ENCODE measurements around the gene RSBN1L.
"Not testable (repeated sequence)": the region's sequence is repeated elsewhere in the genome, so short reads cannot be mapped to it uniquely, and the experiment has no call there.

Gene RSBN1L

DNA sequence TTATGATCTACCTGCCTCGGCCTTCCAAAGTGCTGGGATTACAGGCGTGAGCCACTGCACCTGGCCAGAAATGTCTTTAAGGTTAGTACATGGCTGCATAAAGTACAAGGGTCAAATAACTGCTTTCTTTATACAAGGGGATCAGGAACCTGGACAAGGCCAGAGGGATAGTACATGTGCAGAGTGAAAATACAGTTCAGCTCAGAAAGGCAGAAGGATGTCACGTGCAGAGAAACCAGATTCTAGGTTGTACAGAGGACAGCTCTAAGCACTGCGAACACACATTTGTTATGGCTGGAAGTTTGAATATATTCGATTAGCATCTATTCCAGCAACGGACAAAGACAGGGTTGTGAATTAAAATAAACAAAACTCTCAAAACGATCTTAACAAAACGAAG, 6.0 kb upstream of the RSBN1L start:
- no peak for DNase-seq

DNA sequence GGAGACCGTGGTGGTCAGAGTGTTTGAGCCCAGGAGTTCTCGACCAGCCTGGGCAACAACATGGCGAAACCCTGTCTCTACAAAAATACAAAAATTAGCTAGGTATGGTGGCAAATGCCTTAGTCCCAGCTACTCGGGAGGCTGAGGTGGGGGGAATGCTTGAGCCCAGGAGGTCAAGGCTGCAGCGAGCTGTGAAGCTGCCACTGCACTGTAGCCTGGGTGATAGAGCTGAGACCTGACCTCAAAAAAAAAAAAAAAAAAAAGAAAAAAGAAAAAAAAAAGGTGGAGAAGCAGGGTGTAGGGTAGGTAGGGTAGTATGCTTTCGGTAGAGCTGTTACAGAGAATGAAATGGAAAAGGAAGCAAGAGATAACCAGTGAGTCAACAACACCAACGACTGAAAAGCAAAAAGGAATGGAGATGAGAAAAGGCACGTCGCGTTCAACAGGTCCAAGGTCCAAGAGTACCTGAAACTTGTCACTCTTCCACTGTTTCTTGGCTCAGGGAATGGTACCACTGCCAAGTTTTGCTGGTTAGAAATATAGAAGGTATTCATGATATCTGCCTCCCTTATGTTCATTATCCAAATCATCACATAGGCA, 4.3 kb upstream of the RSBN1L start:
- no peak for DNase-seq

DNA sequence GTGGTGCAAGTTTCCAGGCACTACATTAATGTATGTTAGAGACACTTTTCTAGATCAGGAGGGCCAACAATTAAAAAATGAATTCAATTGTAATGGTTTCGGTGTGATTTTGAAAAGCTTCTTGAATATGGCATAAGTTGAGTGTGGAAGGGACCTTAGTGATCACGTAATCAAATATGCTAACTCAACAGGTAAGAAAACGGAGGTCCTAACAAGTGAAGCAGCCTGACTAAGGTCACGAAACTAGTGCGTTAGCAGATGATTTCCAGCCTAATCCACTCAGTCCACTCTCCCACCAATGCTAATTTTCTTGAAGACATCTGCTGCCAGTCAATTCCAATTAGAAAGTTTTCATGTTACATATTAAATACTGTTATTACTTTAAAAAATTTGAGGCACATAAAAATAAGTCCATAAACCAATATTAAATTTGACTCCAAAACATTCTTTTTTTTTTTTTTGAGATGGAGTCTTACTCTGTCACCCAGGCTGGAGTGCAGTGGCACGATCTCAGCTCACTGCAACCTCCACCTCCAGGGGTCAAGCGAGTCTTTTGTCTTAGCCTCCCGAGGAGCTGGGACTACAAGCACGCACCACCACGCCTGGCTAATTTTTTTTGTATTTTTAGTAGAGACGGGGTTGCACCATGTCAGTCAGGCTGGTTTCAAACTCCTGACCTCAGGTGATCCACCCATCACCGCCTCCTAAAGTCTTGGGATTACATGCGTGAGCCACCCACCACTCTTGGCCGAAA, 2.3 kb upstream of the RSBN1L start:
- no peak for DNase-seq

DNA sequence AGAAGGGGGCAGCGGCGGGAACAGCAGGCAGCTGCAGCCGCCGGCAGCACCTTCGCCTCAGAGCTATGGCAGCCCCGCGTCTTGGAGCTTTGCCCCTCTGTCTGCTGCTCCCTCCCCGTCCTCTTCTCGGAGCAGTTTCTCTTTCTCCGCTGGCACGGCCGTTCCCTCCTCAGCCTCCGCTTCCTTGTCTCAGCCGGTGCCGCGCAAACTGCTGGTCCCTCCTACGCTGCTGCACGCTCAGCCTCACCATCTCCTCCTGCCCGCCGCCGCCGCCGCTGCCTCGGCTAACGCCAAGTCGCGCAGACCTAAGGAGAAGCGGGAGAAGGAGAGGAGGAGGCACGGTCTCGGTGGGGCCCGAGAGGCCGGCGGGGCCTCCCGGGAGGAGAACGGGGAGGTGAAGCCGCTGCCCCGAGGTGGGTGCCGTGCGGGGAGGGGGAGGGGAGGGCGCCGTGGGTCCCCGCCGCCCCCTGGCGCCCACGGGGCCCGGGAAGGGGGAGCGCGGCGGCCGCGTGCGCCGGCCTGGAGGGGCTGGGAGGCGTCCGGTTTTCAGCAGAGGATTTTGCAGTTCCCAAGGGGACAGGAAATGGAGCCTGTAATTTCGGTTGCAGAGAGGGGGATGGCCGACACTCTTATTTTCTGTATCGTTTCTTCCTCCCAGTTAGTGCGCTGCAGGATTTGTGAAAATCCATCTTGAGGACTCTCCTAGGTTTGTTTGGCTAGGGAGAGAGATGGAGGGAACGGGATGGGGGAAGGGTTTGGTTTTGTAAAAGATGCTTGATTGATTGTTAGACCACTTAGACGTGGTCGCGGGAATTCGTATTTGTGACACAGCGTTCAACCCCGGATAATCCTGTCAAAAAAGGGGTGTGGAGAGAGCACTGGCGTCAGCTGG, 630 bp downstream of the RSBN1L start:
- peak; percentile 68 for DNase-seq

DNA sequence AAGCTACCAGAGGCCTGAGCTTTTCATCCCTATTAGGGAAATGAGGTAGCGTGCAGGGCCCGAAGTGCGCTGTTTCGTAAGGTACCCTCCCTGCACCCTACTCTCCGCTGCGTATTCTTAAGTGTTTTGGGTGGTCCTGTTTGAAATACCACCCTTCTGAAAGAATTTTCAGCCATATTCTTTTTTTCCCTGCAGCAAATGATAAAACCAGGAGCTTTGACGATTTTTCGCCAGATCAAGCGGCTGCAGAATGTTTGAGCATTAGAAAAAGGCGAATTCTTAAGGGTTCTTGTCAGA, 1.2 kb downstream of the RSBN1L start:
- no peak for DNase-seq

DNA sequence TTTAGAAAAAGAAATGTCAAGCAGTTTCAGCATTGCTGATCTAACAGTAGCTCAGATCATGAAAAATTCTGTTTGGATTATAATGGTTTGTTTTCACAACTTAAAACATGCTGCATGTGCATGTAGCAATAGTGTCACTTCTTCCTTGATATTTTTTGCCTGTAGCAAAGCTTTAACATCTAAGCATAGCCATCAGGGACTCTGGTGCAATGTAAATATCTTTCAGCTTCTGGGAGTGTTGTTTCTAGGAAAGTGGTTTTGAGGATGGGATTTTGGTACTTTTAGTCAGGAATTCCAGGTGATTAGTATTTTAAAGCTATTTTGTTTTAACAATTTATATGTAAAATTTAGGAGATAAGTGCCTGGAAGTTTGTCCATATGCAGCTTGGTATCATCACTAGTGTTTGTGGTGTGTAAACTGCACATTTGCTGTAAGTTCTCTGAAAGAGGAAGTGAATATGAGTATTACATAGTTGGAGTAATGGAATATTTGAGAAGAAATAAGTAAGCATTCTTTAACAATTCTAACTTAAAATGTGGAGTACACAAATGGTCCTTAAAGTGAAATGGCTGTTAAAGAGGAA, 1.9 kb downstream of the RSBN1L start:
- no peak for DNase-seq

DNA sequence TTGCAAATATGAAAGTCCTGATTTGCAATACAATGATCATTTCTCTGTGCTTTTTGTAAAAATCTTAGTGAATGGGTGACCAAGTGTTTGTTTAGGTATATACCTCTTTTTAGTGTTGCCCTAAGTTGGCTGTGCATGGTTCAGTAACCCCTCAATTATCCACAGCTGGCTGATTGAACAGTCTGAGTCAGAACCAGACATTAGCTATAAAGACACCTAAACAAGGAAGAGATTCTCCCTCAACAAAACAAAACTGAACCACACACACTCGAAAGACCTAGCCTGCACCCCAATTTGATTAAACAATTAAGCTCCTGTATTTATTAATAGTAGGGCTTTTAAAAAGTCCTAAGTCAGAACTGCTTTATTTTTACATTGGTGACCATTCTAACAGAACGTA, 2.8 kb downstream of the RSBN1L start:
- DNase-seq, result peak; percentile 29

DNA sequence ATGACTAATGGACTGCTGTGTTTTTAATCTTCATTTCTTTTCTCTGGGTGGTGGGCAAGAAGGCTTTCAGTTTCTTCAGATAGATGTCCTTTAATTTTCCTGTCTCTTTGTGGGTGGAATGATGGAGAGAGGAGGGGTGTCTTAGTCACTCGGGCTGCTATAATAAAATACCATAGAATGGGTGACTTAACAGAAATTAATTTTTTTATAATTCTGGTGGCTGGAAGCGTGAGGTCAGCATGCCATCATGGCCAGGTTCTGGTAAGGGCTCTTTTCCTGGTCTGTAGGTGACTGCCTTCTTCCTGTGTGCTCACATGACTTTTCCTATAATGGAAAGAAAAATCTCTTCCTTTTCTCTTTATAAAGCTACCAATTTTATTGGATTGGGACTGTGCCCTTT, 6.3 kb downstream of the RSBN1L start:
- no peak for DNase-seq

DNA sequence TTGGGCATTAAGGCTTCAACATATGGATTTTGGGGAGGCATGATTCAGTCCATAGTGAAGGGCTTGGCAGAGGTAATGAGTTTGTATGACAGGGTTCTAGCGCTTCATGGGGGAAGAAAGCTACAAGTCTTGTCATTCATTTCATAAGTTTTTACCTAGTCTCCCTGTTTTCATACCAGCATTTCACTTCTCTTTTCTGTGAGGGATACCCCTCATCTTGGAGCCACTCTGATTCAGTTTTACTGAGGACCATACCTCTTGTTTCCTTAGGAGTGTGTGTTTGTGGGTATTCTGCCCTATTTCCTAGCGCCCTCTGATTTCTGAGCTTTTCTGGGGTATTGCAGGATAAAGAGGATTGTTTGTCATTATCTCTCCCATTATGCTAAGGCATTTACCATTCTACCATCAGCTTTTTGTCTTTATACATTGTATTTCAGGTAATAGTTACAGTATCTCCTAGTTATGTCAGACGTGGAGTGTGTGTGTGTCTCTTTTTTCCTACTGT, 6.8 kb downstream of the RSBN1L start:
- no peak for DNase-seq

DNA sequence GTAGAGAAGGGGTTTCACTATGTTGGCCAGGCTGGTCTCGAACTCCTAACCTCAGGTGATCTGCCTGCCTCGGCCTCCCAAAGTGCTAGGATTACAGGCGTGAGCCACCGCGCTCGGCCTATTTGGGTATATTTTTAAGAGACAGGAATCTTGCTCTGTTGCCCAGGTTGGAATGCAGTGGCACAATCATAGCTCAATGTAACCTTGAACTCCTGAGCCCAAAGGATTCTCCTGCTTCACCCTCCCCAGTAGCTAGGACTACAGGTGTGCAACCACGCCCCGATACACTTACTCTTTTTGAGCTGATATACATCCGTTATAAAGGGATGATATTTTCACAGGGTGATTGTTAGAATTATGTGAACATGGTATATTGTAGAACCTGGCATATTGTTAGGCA, 7.4 kb downstream of the RSBN1L start:
- not testable (repeated sequence) for DNase-seq

DNA sequence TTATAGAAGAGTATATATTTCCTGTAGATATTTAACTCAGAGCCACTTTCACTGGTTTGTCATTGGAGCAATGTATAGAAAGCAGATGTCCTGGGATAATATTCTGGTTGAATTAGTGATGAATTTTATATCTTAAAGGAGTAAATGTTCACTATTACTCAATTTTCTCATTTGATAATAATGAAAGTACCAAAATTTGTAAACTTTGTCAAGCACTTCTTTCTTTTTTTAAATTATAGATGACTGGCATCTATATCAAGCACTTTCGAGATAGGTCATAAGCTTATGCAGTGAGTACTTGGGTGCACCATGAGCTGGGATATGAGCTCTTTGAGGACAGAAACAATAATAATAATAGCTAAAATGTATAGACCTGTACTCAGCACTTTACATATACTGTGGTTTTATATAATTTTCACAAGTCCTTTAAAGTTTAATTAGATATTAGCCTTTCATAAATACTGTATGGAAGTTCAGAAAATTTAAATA, 11.3 kb downstream of the RSBN1L start:
- DNase-seq, result no peak

DNA sequence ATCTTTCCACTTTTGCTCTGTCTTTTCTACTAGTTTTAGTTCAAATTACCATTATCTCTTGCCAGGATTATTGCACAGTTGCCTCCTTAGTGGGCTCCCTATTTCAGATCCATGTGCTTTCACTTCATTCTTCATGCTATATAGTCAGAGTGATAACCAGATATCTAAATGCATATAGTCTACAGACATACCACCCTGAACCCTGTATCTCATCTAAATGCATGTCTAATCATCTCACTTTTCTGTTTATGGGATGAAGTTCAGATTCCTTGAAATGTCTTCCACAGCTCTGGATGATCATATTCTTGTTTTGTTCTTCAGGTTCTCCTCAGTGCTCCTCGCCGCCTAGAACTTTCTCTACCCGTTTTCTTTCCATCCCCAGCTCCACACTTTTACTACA, 13.8 kb downstream of the RSBN1L start:
- no peak for DNase-seq

DNA sequence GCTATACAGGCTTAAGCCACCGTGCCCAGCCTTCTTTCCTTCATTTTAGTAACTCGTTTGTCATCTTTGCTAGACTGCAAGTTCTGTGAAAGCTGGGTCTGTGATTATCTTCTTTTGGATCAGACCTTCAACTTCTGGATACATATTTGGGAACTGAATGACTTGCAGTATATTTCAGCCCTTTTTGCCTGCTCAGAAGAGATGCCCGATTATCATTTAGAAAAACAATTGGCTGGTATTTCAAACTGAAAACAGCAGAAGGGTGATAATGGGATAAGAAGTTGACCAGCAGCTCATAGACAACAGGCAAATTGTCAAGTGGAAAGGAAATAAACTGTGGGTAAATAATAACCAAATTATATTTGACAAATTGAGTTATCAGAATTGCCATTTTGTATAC, 14.6 kb downstream of the RSBN1L start:
- no peak for DNase-seq

DNA sequence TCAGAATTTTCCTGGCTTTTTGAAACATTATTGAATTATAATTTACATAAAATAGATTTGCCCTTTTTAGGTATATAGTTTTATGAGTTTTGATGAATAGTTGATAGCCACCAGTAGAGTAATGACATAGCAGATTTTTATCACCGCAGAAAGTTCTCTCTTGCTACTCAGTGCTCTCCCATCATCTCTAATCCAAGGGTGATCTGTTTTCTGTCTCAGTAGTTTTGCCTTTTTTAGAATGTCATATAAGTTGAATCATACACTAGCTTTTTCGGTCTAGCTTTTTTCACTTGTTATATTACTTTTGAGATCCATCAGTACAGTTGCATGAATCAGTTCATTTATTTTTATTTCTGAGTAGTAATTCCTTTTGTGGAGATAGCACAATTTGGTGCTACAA, 17.9 kb downstream of the RSBN1L start:
- DNase-seq, result no peak

DNA sequence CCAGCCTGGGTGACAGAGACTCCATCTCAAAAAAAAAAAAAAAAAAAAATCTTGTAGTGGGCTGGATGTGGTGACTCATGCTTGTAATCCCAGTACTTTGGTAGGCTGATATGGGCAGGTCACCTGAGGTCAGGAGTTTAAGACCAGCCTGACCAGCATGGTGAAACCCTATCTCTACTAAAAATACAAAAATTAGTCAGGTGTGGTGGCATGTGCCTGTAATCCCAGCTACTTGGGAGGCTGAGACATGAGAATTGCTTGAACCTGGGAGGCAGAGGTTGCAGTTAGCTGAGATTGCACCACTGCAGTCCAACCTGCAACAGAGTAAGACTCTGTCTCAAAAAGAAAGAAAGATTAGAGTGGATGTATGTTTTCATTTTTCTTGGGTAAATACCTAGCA, 18.7 kb downstream of the RSBN1L start:
- DNase-seq, result not testable (repeated sequence)

DNA sequence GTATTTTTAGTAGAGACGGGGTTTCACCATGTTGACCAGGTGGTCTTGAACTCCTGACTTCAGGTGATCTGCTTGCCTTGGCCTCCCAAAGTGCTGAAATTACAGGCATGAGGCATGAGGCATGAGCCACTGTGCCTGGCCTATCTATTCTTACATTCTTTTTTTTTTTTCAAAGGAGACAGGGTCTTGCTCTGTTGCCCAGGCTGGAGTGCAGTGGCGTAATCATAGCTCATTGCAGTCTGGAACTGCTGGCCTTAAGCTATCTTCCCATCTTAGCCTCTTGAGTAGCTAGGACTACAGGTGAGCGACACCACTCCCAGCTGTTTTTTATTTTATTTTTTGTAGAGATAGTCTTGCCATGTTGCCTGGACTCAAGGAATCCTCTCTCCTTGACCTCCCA, 20.5 kb downstream of the RSBN1L start:
- DNase-seq, result no peak

DNA sequence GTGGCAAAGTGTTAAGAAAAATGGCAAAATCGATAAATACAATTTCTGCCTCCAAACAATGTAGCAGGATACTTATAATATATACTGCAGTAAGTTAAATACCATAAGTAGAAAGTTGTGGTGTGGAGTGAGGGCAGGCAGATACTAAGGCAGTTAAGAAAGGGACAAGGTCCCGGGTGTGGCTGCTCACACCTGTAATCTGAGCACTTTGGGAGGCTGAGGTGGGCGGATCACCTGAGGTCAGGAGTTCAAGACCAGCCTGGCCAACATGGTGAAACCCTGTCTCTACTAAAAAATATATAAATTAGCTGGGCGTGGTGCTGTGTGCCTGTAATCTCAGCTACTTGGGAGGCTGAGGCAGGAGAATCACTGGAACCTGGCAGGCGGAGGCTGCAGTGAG, 21.3 kb downstream of the RSBN1L start:
- not testable (repeated sequence) for DNase-seq

DNA sequence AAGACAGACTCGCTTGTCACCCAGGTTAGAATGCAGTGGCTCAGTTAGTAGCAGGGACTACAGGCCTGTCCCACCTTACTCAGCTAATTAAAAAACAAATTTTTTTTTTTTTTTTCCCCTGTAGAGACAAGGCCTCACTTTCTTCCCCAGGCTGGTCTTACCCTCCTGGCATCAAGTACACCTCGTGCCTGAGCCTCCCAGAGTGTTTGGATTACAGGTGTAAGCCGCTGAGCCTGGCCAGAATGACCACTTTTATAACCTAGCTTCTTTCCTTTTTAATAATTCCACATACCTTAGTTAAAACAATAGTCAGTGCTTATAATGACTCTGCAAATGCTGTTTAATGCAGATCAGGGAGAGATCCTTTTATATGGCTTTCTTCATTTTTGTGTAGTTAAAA, 31.3 kb downstream of the RSBN1L start:
- DNase-seq, result peak; percentile 56

DNA sequence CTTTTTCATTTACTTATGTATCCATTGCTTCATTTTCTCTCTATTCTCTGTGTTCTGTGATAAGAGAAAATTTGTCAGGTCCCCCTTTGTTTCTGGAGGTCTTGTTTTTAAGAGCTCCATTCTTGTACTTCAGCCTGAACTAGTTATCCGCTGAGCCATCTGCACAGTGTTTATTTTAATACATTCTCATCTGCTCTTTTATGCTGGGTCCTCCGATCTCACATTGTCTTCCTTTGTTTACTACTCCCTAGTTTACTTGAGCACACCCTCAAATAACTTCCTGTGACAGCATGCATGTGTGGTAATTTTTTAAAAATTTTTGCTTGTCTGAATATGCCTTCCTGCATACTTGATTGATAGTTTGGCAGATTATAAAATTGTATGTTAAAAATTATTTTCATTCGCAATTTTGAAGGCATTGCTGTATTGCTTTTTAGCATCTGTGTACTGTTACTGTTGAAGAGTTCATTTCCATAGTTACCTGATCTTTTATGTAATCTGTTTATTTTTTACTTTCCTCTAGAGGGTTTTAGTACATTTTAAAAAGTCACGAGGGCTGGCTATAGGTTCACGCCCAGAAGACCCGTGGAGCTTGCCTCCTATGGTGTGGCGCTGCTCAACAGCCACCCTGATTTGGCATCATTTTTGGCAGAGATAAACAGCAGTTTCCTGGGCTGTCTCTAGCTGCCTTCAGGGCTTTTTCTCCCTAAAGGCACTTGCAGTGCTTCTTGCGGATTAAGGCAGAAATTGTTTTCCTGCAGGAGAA, 31.9 kb downstream of the RSBN1L start:
- DNase-seq, result peak; percentile 91

DNA sequence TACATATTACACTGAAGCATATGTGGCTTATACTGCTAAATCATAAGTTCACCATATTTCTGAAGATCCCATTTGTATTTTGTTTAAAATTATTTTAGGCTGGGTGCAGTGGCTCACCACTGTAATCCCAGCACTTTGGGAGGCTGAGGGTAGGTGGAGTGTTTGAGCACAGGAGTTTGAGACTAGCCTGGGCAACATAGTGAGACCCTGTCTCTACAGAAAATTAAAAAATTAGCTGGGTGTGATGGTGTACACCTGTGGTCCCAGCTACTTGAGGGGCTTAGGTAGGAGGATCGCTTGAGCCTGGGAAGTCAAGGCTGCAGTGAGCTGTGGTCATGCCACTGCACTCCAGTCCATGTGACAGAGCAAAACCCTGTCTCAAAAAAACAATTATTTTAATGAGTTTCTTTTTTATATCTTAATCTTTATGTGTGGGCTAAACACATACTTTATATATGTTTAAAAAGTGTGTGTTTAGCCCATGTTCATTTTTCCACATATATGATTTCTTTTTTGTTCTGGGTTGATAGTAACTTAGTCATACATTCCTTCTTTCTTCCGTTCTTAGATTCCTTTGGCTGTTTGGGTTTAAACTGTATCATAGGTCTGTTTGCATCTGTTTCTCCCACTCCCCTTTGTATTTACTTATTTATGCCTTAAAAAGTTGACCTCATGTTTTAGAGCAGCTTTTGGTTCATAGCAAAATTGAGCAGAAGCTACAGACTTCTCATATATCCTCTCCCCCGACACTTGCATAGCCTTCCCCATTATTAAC, 33.5 kb downstream of the RSBN1L start:
- DNase-seq, result no peak

DNA sequence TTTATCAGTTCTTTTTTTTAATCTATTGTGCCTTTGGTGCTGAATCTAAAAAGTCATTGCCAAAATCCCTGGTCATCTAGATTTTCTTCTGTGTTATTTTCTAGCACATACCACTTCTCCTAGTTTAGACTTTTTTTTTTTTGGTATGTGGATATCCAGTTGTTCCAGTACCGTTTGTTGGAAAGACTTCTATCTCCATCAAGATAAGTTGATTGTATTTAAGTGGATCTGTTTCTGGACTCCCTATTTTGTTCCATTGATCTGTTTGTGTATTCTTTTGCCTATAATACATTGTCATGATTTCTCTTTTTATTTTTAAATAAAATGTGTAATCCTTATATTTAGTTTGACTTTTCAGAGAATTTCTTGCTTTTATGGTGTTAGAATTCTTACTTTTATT, 35.5 kb downstream of the RSBN1L start:
- DNase-seq, result no peak
